K562 (cell line): ENCODE results near the gene RNF212B. TPM values are rescaled to one million over a fixed set of nuclear protein-coding genes. Genes with fewer than 3 reads are reported as not detected.
A peak's percentile ranks its signal among the peaks of the same experiment; 100 is the strongest.

ENCODE experiments used
- ARID4B ChIP-seq: sonication (generic); formaldehyde crosslinking; IDR thresholded peaks from 2 replicates; pipeline ENCODE4 v1.8.0; 2022; ENCODE audit warnings: mild to moderate bottlenecking, missing genetic modification reagents
- EWSR1 ChIP-seq: fragments of 450-650 bp; IDR thresholded peaks from 2 replicates; pipeline ENCODE4 v1.6.1; 2018; ENCODE audit warnings: borderline replicate concordance, mild to moderate bottlenecking, low read depth, moderate library complexity; ENCODE audit not compliant: partially characterized antibody
- FOXK1 ChIP-seq: sonication (generic); formaldehyde crosslinking; IDR thresholded peaks from 2 replicates; pipeline ENCODE4 v1.8.0; 2022; ENCODE audit warnings: missing genetic modification reagents, mild to moderate bottlenecking, borderline replicate concordance
- GTF2A2 ChIP-seq: IDR thresholded peaks from 2 replicates; pipeline ENCODE4 v1.6.1; 2016; ENCODE audit warnings: mild to moderate bottlenecking, missing genetic modification characterization, missing compliant biosample characterization
- MCM2 ChIP-seq: fragments of 450-650 bp; IDR thresholded peaks from 2 replicates; pipeline ENCODE4 v1.6.1; 2017; ENCODE audit warnings: low read depth, mild to moderate bottlenecking
- MEIS2 ChIP-seq: fragments of 450-650 bp; IDR thresholded peaks from 2 replicates; pipeline ENCODE4 v1.6.1; 2014; ENCODE audit warnings: mild to moderate bottlenecking; ENCODE audit not compliant: partially characterized antibody
- NRF1 ChIP-seq, 2 experiments: fragments of 450-650 bp; IDR thresholded peaks in 1 of 2; conservative IDR thresholded peaks in 1 of 2; 2 replicates each; pipeline ENCODE4 v1.6.1; 2014; ENCODE audit warnings: mild to moderate bottlenecking in 2 of 2
- PHF8 ChIP-seq: fragments of 200-600 bp; sonication (generic); IDR thresholded peaks from 2 replicates; pipeline ENCODE4 v1.6.1; 2012; ENCODE audit warnings: mixed run types, mild to moderate bottlenecking, inconsistent platforms, low read length, moderate library complexity, borderline replicate concordance
- RAD21 ChIP-seq, 2 experiments: fragments of 250-450 bp in 1 of 2; fragments of 450-650 bp in 1 of 2; sonication (Bioruptor Pico) in 1 of 2; formaldehyde crosslinking in 1 of 2; IDR thresholded peaks in 1 of 2; conservative IDR thresholded peaks in 1 of 2; 2 replicates each; pipeline versions ENCODE4 v1.4.0 to v1.8.0; 2020 to 2022; ENCODE audit warnings: mild to moderate bottlenecking in 2 of 2, moderate library complexity in 1 of 2
- SIN3A ChIP-seq, 2 experiments: fragments of 150-350 bp in 1 of 2; IDR thresholded peaks; 2 replicates each; pipeline ENCODE4 v1.6.1; 2011 to 2016; ENCODE audit warnings: borderline replicate concordance in 2 of 2, low read depth in 2 of 2, low read length in 2 of 2, mild to moderate bottlenecking in 2 of 2, moderate library complexity in 2 of 2; ENCODE audit not compliant: control insufficient read depth in 1 of 2
- STAT5B ChIP-seq: fragments of 250-450 bp; sonication (Bioruptor Pico); IDR thresholded peaks from 2 replicates; pipeline ENCODE4 v1.8.0; 2021; ENCODE audit warnings: mild to moderate bottlenecking, inconsistent platforms
- TAF7 ChIP-seq: fragments of 450-650 bp; IDR thresholded peaks from 2 replicates; pipeline ENCODE4 v1.6.1; 2016; ENCODE audit warnings: missing genetic modification characterization, missing compliant biosample characterization
- TARDBP ChIP-seq: fragments of 450-650 bp; IDR thresholded peaks from 2 replicates; pipeline ENCODE4 v1.6.1; 2016
- TGIF2 ChIP-seq: sonication (generic); formaldehyde crosslinking; IDR thresholded peaks from 2 replicates; pipeline ENCODE4 v1.8.1; 2022; ENCODE audit warnings: mild to moderate bottlenecking, missing genetic modification reagents, moderate library complexity
- ZBED1 ChIP-seq: IDR thresholded peaks from 2 replicates; pipeline ENCODE4 v1.6.1; 2014
- ZC3H4 ChIP-seq: sonication (generic); formaldehyde crosslinking; IDR thresholded peaks from 2 replicates; pipeline ENCODE4 v1.9.0; 2021; ENCODE audit warnings: missing genetic modification reagents, borderline replicate concordance
- ZNF146 ChIP-seq: IDR thresholded peaks from one replicate; pipeline ENCODE4 v1.6.1; 2018; ENCODE audit warnings: missing compliant biosample characterization; ENCODE audit not compliant: unreplicated experiment
- ZNF175 ChIP-seq: fragments of 200-800 bp; sonication (Bioruptor generic); IDR thresholded peaks from 2 replicates; pipeline ENCODE4 v1.6.1; 2016; ENCODE audit warnings: low read depth, mild to moderate bottlenecking, missing genetic modification characterization, missing compliant biosample characterization
- ZNF197 ChIP-seq: fragments of 200-800 bp; sonication (Bioruptor generic); IDR thresholded peaks from 2 replicates; pipeline ENCODE4 v1.6.1; 2016; ENCODE audit warnings: low read depth, missing genetic modification characterization, missing compliant biosample characterization
- ZNF57 ChIP-seq: fragments of 450-650 bp; formaldehyde crosslinking; IDR thresholded peaks from 2 replicates; pipeline ENCODE4 v1.4.0; 2020; ENCODE audit warnings: mild to moderate bottlenecking, moderate library complexity
- ZNF695 ChIP-seq: fragments of 450-650 bp; formaldehyde crosslinking; IDR thresholded peaks from 2 replicates; pipeline ENCODE4 v1.4.0; 2020; ENCODE audit warnings: mild to moderate bottlenecking, moderate library complexity
- polyA plus RNA-seq, 8 experiments: library from polyadenylated mRNA; depleted of rRNA in 4 of 8; stranded (reverse) in 5 of 8; unstranded in 3 of 8; fragments of >200 nt; fragmentation: Nextera tagmentation in 2 of 8; fragmentation: Illumina TruSeq in 1 of 8; extraction: Ambion mirVana in 2 of 8; extraction: Trizol in 1 of 8; gene quantifications; 2 replicates each; pipeline versions ENCODE4 v1.2.1 to v1.2.3, GENCODE V29; 2011 to 2014; ENCODE audit warnings: inconsistent platforms in 1 of 8, missing spikeins in 1 of 8
- total RNA-seq, 7 experiments: library from RNA; depleted of rRNA in 6 of 7; stranded (reverse); fragments of >200 nt in 6 of 7; fragmentation: Illumina TruSeq in 2 of 7; extraction: Trizol in 2 of 7; gene quantifications; 2 replicates each; pipeline versions ENCODE4 v1.2.1 to v1.2.3, GENCODE V29; 2011 to 2021; ENCODE audit warnings: low replicate concordance in 1 of 7
- TF ChIP-seq, protein P1 (sequence below): sonication (generic); formaldehyde crosslinking; IDR thresholded peaks from 2 replicates; pipeline ENCODE4 v1.8.0; 2022; ENCODE audit warnings: mild to moderate bottlenecking, missing genetic modification reagents

The RNF212B gene
- total and polyA plus RNA-seq, 9 of the 15 experiments (the other 6 are each of a cell fraction or from before 2014, with no cell fraction given): 0.15 to 0.43 (median 0.27) TPM; not detected in 3

GRCh38 chr14:23301288-23301968, 63.7 kb downstream of the RNF212B start (continued):
- no peak for TF ChIP-seq ZNF197
- TF ChIP-seq ZNF146 (CRISPR knock-in tag): no peak
- no peak for TF ChIP-seq TGIF2 (CRISPR knock-in tag)
- peak; percentile 88 for TF ChIP-seq MEIS2
- no peak for TF ChIP-seq MCM2
- TF ChIP-seq GTF2A2: no peak
- peak; percentile 12; the same call in 1 of the 2 replicates for TF ChIP-seq PHF8
- TF ChIP-seq ZC3H4 (CRISPR knock-in tag): no peak
- TF ChIP-seq ZNF57 (CRISPR knock-in tag): no peak
- peak; percentile 80 for TF ChIP-seq ARID4B (CRISPR knock-in tag)
- TF ChIP-seq EWSR1: no peak
- TF ChIP-seq TARDBP: peak; percentile 96; the same call in 1 of the 2 replicates
- no peak for TF ChIP-seq ZNF695 (CRISPR knock-in tag)
- TF ChIP-seq FOXK1 (CRISPR knock-in tag): no peak
- peak; percentile 76 to 81; a peak in 3 of 4 replicates for TF ChIP-seq SIN3A (IDR thresholded peaks at IDR 0.05; ENCODE audit: borderline replicate concordance in 2 of 2, control insufficient read depth in 1 of 2, low read depth in 2 of 2, low read length in 2 of 2)
- TF ChIP-seq NRF1 (conservative IDR thresholded peaks at IDR 0.05 in 1 of 2, IDR thresholded peaks at IDR 0.05 in 1 of 2): peak; percentile 93 to 95
- TF ChIP-seq ZBED1: no peak
- peak; percentile 45 to 50 for TF ChIP-seq RAD21 (CRISPR knock-in tag; conservative IDR thresholded peaks at IDR 0.05 in 1 of 2, IDR thresholded peaks at IDR 0.05 in 1 of 2)
- TF ChIP-seq TAF7 (tag): no peak
- TF ChIP-seq, protein P1, sequence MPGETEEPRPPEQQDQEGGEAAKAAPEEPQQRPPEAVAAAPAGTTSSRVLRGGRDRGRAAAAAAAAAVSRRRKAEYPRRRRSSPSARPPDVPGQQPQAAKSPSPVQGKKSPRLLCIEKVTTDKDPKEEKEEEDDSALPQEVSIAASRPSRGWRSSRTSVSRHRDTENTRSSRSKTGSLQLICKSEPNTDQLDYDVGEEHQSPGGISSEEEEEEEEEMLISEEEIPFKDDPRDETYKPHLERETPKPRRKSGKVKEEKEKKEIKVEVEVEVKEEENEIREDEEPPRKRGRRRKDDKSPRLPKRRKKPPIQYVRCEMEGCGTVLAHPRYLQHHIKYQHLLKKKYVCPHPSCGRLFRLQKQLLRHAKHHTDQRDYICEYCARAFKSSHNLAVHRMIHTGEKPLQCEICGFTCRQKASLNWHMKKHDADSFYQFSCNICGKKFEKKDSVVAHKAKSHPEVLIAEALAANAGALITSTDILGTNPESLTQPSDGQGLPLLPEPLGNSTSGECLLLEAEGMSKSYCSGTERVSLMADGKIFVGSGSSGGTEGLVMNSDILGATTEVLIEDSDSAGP (CRISPR knock-in tag): no peak
- TF ChIP-seq ZNF175 (CRISPR knock-in tag): peak; percentile 72
- no peak for TF ChIP-seq STAT5B (CRISPR knock-in tag)
